ENCODE results near the gene CWH43.
"Not testable (repeated sequence)": the region's sequence is repeated elsewhere in the genome, so short reads cannot be mapped to it uniquely, and the experiment has no call there.

CWH43 gene

GRCh38 chr4:48979914-48980579, 6.0 kb upstream of the CWH43 start:
- no peak for DNase-seq

DNA sequence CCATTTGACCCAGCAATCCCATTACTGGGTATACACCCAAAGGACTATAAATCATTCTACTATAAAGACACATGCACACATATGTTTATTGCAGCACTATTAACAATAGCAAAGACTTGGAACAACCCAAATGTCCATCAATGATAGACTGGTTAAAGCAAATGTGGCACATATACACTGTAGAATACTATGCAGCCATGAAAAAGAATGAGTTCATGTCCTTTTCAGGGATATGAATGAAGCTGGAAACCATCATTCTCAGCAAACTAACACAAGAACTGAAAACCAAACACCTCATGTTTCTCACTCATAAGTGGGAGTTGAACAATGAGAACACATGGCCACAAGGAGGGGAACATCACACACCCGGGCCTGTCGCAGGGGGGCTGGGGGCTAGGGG, 2.1 kb upstream of the CWH43 start:
- DNase-seq: not testable (repeated sequence)

DNA sequence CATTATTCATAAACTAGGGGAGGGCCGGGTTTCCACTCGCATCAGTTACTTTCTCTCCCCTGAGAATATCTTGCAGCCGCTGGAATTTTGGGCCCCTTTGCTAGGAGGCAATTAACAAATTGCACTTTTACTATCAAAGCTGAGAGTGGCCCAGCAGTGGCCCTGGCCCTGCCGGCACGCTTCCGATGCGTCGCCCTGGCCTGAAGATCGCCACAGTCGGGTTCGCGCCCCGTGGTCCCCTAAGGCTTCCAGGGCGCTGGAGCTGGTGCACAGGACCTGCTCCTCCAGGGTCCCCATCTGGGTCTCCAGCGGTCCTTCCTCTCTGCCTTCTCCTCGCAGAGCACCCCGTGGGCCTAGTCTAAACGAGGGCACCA, 486 bp upstream of the CWH43 start:
- no peak for DNase-seq

GRCh38 chr4:48986654-48987164, 634 bp downstream of the CWH43 start:
- DNase-seq: no peak

GRCh38 chr4:48989461-48990203, 3.6 kb downstream of the CWH43 start:
- DNase-seq: no peak

- DNase-seq: no peak
Observed at GRCh38 chr4:48991357-48991756, 5.3 kb downstream of the CWH43 start.

DNA sequence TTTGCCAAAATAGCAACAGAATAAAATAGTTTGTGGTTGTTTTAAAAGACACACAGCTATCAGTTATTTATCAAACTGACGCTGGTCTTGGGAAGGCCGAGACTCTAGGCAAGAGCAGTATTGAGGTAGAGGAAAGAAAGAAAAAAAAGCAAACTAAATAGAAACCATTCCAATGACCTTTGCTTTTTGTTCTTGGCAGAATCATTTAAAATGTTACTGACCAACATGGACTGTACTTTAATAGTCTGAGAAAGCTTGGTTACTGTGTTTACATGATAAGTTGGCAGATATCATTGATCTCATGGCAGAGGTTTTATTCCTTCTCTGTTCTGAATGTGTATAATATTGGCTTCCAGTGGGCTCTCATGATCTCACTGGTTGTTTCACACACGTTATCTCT, 11.9 kb downstream of the CWH43 start:
- DNase-seq: no peak

DNA sequence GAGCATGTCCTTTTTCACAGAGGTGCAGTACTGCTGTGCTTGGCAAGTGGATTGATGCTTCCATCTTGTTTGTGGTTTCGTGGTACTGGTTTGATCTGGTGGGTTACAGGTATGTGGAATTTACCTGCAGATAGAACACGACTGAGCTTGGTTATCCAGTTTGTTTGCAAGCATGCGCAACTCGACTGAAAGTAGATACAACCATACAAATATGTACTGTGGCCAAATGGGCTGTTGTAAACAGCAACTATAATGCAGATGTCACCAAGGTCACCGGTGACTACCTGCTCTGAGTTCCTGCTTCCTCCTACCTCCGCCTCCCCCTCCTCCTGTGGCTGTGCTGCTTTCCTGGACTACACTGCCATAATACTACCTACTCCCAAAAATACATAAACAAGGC, 12.4 kb downstream of the CWH43 start:
- no peak for DNase-seq

DNA sequence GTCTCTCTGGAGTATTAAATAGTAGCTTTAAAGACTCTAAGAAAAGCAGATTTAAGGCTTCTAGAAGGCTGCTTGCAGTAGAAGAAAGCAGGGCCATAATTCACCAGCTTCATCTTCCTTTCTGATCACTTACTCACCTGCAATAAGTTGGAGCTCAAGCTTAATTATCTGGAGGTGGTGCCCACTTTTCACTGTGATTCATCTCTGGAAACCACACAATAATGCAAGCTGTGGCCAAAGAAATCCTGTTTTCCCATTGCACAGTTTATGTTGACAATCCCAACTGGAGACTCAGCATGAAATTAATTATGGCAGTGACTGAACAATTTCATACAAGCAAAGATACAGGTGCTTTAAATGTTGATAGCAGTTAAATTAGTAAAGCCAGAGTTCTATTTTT, 14.7 kb downstream of the CWH43 start:
- DNase-seq: no peak

DNA sequence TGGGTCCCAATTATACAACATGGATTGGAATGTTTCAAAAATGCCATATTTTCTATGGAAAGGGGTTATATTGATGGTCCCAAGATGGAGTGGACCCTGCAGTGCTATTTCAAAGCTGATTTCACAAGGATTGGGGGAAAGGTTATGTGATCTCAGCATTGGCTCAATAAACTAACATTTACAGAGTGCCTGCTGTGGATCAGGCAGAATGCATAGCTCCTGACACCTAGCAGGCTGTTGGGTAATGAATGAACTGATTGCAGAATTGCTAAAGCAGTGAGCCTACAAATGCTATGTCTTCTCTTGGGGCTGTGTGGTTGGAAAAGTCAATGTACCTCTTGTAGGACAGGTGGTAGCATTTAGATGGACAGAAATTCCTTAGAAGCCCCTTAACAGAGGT, 16.9 kb downstream of the CWH43 start:
- no peak for DNase-seq

DNA sequence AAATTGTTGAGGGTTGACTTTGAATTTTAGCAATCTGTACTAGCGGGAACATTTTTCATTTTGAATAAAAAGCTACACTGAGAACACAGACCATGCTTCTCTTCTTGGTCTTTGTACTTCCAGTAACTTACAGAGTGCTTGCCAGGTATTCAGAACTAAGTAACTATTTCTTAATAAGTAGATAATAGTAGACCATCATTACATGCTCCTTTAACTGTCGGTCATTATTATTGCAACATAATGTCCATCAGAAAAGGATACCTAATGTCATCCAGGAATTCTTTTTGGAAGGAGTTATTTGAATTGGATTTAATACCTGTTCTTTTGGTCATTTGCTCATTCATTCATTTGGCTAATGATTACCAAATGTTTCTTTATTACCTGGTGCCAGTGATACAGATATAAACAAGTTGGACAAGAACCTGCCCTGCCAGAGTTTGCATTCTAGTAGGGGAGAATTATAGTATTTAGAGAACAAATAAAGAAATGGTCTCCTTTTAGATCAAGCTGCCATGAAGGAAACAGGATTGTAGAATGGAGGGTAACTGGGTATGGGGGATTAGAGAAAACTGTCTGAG, 32.7 kb downstream of the CWH43 start:
- DNase-seq: no peak

DNA sequence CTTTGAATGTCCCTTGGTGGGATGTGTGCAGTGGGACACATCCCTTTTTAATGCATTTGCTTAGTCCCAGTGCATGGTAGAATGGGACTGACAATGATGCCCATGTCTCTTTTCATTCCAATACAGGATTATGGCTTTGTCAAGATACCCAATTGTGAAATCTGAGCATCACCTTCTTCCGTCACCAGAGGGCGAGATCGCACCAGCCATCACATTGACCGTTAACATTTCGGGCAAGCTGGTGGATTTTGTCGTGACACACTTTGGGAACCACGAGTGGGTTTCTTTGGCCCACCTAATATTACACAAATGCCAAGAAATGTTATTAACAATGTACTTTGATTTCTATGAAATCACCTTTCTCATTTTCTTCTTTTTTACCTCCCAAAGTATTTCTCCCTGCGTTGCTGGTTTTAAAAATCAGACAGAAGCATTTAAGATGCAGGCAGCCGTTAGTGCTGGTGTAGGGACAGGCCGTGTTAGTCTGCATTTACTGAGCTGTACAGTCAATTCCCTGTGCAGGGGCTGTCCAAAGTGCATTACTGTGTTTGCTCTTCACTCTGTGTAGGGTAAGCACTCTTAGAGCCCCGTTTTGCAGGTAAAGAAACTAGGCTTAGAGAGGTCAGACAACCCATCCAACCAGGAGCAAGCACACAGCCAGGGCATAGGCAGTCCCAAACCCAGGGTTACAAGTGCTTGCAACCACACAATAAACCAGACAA, 46.5 kb downstream of the CWH43 start:
- no peak for DNase-seq

GRCh38 chr4:49036528-49036927, 50.5 kb downstream of the CWH43 start:
- DNase-seq: no peak

DNA sequence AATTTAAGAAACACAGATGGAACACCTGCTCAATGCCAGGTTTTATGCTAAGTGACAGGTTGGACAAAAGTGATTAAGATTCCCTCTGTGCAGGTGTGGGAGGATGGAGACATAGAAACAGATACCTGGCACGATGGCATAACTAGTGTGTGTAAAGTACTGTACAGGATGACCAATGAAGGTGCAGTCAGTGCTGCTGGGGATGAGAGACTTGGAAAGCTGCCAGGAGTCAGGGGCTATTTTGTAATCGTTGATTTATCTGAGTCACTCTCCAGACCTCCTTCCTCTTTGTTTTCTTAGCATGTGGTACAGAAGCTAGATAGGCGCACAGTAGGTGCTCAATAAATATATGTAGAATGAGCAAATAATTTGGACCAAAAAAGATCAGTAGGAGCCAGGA, 58.2 kb downstream of the CWH43 start:
- DNase-seq: no peak

DNA sequence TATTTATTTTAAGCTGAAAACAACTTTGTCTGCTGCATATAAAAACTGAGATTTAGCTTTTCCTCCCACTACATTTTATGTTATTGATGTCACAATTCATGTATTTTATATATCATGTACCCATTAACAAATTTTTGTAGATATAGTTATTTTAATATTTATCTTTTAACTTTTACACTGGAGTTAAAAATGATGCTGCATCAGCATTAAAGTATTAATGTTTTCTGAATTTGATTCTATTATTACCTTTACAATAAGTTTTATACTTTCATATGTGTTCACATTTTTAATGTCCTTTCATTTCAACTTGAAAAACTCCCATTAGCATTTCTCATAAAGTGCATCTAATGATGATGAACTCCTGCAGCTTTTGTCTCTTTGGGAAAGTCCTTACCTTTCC, 72.2 kb downstream of the CWH43 start:
- no peak for DNase-seq

- DNase-seq: no peak
Observed at GRCh38 chr4:49063670-49064069, 77.6 kb downstream of the CWH43 start.

DNA sequence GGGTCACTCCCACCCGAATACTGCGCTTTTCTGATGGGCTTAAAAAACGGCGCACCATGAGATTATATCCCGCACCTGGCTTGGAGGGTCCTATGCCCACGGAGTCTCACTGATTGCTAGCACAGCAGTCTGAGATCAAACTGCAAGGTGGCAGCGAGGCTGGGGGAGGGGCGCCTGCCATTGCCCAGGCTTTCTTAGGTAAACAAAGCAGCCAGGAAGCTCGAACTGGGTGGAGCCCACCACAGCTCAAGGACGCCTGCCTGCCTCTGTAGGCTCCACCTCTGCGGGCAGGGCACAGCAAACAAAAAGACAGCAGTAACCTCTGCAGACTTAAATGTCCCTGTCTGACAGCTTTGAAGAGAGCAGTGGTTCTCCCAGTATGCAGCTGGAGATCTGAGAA, 86.1 kb downstream of the CWH43 start:
- DNase-seq: not testable (repeated sequence)

DNA sequence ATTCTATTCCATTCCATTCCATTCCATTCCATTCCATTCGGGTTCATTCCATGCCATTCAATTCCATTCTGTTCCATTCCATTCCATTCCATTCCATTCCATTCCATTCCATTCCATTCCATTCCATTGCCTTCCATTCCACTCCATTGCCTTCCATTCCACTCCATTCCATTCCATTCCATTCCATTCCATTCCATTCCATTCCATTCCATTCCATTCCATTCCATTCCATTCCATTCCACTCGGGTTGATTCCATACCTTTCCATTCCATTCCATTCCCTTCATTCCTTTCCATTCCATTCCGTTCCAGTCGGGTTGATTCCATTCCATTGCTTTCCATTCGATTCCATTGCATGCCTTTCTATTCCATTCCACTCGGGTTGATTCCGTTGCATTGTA, 105.8 kb downstream of the CWH43 start:
- not testable (repeated sequence) for DNase-seq

GRCh38 chr4:49092608-49093135, 106.6 kb downstream of the CWH43 start:
- DNase-seq: not testable (repeated sequence)

DNA sequence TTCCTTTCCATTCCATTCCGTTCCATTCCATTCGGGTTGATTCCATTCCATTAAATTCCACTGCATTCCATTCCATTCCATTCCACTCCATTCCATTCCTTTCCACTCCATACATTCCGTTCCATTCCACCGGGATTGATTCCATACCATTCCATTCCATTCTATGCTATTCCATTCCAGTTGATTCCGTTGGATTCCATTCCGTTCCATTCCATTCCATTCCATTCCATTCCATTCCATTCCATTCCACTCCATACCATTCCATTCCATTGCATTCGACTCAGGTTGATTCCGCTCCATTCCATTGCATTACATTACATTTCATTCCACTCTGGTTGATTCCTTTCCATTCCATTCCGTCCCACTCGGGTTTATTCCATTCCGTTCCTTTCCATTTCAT, 110.1 kb downstream of the CWH43 start:
- DNase-seq: not testable (repeated sequence)

- DNase-seq: not testable (repeated sequence)
Observed at GRCh38 chr4:49096627-49097026, 110.6 kb downstream of the CWH43 start.

- DNase-seq: not testable (repeated sequence)
Observed at GRCh38 chr4:49097071-49097470, 111.0 kb downstream of the CWH43 start.

- not testable (repeated sequence) for DNase-seq
Observed at GRCh38 chr4:49097505-49097904, 111.4 kb downstream of the CWH43 start.

Measured in NCI-H1436 treated with DMSO at 0.1 percent for 48 hours (cell line).